Measurements from ENCODE around the gene MAJIN.
A peak's percentile ranks its signal among the peaks of the same experiment; 100 is the strongest.
"Not testable (repeated sequence)": the region's sequence is repeated elsewhere in the genome, so short reads cannot be mapped to it uniquely, and the experiment has no call there.

Gene MAJIN

GRCh38 chr11:65008873-65009272 lies 37.0 kb upstream of the MAJIN start:
- H3K27ac ChIP-seq (ENCODE audit: low read length) = no peak overlapping the region
- no peak overlapping the region for H2AFZ ChIP-seq (ENCODE audit: low read depth, low read length)
- H3K4me3 ChIP-seq (ENCODE audit: low read depth in 1 of 2, low read length in 2 of 2) = no peak overlapping the region
- ATAC-seq (ENCODE audit: insufficient read depth, low read depth) (no peak), DNase-seq (no peak)
- H3K4me1 ChIP-seq (ENCODE audit: insufficient read depth, low read length) = peaks cover 8% of the 10 kb centered on the region
- no peaks in the 10 kb centered on the region for H3K9me3 ChIP-seq (ENCODE audit: insufficient read depth, low read length, severe bottlenecking)
- no peaks in the 10 kb centered on the region for H3K36me3 ChIP-seq (ENCODE audit: insufficient read depth, low read length)
- no peak for TF ChIP-seq CTCF (IDR thresholded peaks at IDR 0.05; ENCODE audit: borderline replicate concordance, extremely low read depth, low read length, poor library complexity, severe bottlenecking)
- TF ChIP-seq EZH2 (IDR thresholded peaks at IDR 0.05; ENCODE audit: borderline replicate concordance, low read depth, low read length, severe bottlenecking) = no peak
- no peak overlapping the region for H3K4me2 ChIP-seq (ENCODE audit: insufficient read depth, low read length)
- no peak overlapping the region for H3K9ac ChIP-seq (ENCODE audit: low read depth, low read length)
- no peaks in the 10 kb centered on the region for H4K20me1 ChIP-seq (ENCODE audit: insufficient read depth, low read length)
- H3K27me3 ChIP-seq (ENCODE audit: insufficient read depth, low read length, poor library complexity) = no peaks in the 10 kb centered on the region
- no peaks in the 10 kb centered on the region for H3K79me2 ChIP-seq (ENCODE audit: insufficient read depth, low read length)

- Histone ChIP-seq H3K9ac (ENCODE audit: low read depth, low read length) (no peak overlapping the region), H3K36me3 (ENCODE audit: insufficient read depth, low read length) (no peaks in the 10 kb centered on the region), H3K9me3 (ENCODE audit: insufficient read depth, low read length, severe bottlenecking) (no peaks in the 10 kb centered on the region), H3K4me1 (ENCODE audit: insufficient read depth, low read length) (peaks cover 4% of the 10 kb centered on the region), H2AFZ (ENCODE audit: low read depth, low read length) (0 out of 2 replicates have a peak overlapping the region, but pooled peaks have one; percentile 17), H4K20me1 (ENCODE audit: insufficient read depth, low read length) (no peaks in the 10 kb centered on the region), H3K4me3 (ENCODE audit: low read depth in 1 of 2, low read length in 2 of 2) (no peak overlapping the region), H3K27me3 (ENCODE audit: insufficient read depth, low read length, poor library complexity) (no peaks in the 10 kb centered on the region), H3K4me2 (ENCODE audit: insufficient read depth, low read length) (no peak overlapping the region), H3K79me2 (ENCODE audit: insufficient read depth, low read length) (no peaks in the 10 kb centered on the region), H3K27ac (ENCODE audit: low read length) (no peak overlapping the region)
- ATAC-seq (ENCODE audit: insufficient read depth, low read depth) = no peak
- TF ChIP-seq CTCF (IDR thresholded peaks at IDR 0.05; ENCODE audit: borderline replicate concordance, extremely low read depth, low read length, poor library complexity, severe bottlenecking) (no peak), EZH2 (IDR thresholded peaks at IDR 0.05; ENCODE audit: borderline replicate concordance, low read depth, low read length, severe bottlenecking) (no peak)
- no peak for DNase-seq
These were observed 36.1 kb upstream of the MAJIN start for GRCh38 chr11:65008016-65008415.

GRCh38 chr11:65003968-65004367 lies 32.1 kb upstream of the MAJIN start:
- DNase-seq; H3K4me3 ChIP-seq (ENCODE audit: low read depth in 1 of 2, low read length in 2 of 2); ATAC-seq (ENCODE audit: insufficient read depth, low read depth); H3K79me2 ChIP-seq (ENCODE audit: insufficient read depth, low read length); H3K9me3 ChIP-seq (ENCODE audit: insufficient read depth, low read length, severe bottlenecking); H3K4me2 ChIP-seq (ENCODE audit: insufficient read depth, low read length); H3K9ac ChIP-seq (ENCODE audit: low read depth, low read length); H4K20me1 ChIP-seq (ENCODE audit: insufficient read depth, low read length); H3K27ac ChIP-seq (ENCODE audit: low read length); H3K36me3 ChIP-seq (ENCODE audit: insufficient read depth, low read length); H3K27me3 ChIP-seq (ENCODE audit: insufficient read depth, low read length, poor library complexity); H2AFZ ChIP-seq (ENCODE audit: low read depth, low read length): not testable (repeated sequence)
- H3K4me1 ChIP-seq (ENCODE audit: insufficient read depth, low read length) = peaks cover 12% of the 10 kb centered on the region

- TF ChIP-seq CTCF (IDR thresholded peaks at IDR 0.05; ENCODE audit: borderline replicate concordance, extremely low read depth, low read length, poor library complexity, severe bottlenecking) (no peak), EZH2 (IDR thresholded peaks at IDR 0.05; ENCODE audit: borderline replicate concordance, low read depth, low read length, severe bottlenecking) (no peak)
- Histone ChIP-seq H3K36me3 (ENCODE audit: insufficient read depth, low read length) (no peaks in the 10 kb centered on the region), H3K9ac (ENCODE audit: low read depth, low read length) (no peak overlapping the region), H3K4me1 (ENCODE audit: insufficient read depth, low read length) (peaks cover 19% of the 10 kb centered on the region), H4K20me1 (ENCODE audit: insufficient read depth, low read length) (no peaks in the 10 kb centered on the region), H3K4me2 (ENCODE audit: insufficient read depth, low read length) (no peak overlapping the region), H3K4me3 (ENCODE audit: low read depth in 1 of 2, low read length in 2 of 2) (no peak overlapping the region), H3K9me3 (ENCODE audit: insufficient read depth, low read length, severe bottlenecking) (no peaks in the 10 kb centered on the region), H2AFZ (ENCODE audit: low read depth, low read length) (no peak overlapping the region), H3K27ac (ENCODE audit: low read length) (no peak overlapping the region), H3K27me3 (ENCODE audit: insufficient read depth, low read length, poor library complexity) (no peaks in the 10 kb centered on the region), H3K79me2 (ENCODE audit: insufficient read depth, low read length) (no peaks in the 10 kb centered on the region)
- DNase-seq = peak; percentile 32
- ATAC-seq (ENCODE audit: insufficient read depth, low read depth) = peak; percentile 44; the same call in 1 of the 3 replicates
These were observed 31.4 kb upstream of the MAJIN start for GRCh38 chr11:65003282-65003681.

All from DND-41 (cell line).